OCI-LY7 (cell line): ENCODE results near the gene ZDHHC11B.

Experiments used
- CTCF ChIP-seq: fragments of 200-600 bp; sonication (generic); conservative IDR thresholded peaks from 2 replicates; pipeline ENCODE4 v1.5.1; 2014; ENCODE audit warnings: mild to moderate bottlenecking, antibody characterized with exemption, low read length, moderate library complexity, mixed read lengths
- EZH2phosphoT487 ChIP-seq: fragments of 200-600 bp; sonication (generic); IDR thresholded peaks from 2 replicates; pipeline ENCODE4 v1.6.1; 2018; ENCODE audit warnings: low read depth, borderline replicate concordance, mild to moderate bottlenecking, mixed run types, antibody characterized with exemption, low read length, moderate library complexity, mixed read lengths

GRCh38 chr5:819078-819477 lies 34.5 kb upstream of the ZDHHC11B start:
- TF ChIP-seq EZH2phosphoT487 (no peak), CTCF (no peak)
